ENCODE measurements around the gene POLG2.

DNA sequence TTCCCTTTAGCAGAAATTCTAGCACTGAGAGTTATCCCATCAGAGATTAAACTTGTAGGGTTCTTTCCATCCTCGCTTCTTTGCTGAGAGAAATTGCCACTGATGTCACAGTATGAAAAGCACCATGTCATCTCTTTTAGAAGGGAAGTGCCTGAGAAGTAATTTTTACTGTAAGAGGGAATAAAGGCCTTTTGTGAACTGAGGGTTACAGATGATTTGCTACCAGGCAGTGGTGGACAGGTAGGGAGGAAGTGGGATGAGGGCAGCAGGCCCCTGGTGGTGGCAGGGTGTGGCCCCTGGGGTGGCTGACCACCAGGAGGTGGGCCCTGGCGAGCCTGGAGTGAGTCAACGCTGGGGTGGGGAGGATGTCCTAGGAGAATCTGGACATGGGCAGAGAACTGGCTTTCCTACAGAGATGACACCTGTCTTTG is 54.3 kb downstream of the POLG2 start:
- TF ChIP-seq POLR2A (IDR thresholded peaks at IDR 0.05; ENCODE audit: low read length): no peak
- TF ChIP-seq GATA1 (IDR thresholded peaks at IDR 0.05; ENCODE audit: low read depth, low read length): no peak

Measured in erythroblast (primary cell).